HG03571 (cell line): ENCODE results near the gene MRAP.

Experiments used
- ATAC-seq: cut with Tn5 transposase; IDR thresholded peaks from one replicate; pipeline ENCODE4 v1.9.1; 2021; ENCODE audit not compliant: unreplicated experiment

MRAP gene

GRCh38 chr21:32321480-32321879 is 22.8 kb downstream of the MRAP start:
- ATAC-seq: no peak

GRCh38 chr21:32322103-32322502 is 23.4 kb downstream of the MRAP start:
- ATAC-seq: no peak

- no peak for ATAC-seq
These were observed 24.0 kb downstream of the MRAP start for GRCh38 chr21:32322676-32323075.

- no peak for ATAC-seq
These were observed 27.1 kb downstream of the MRAP start for GRCh38 chr21:32325706-32326105.

- ATAC-seq: no peak
These were observed 29.9 kb downstream of the MRAP start for GRCh38 chr21:32328595-32328994.

GRCh38 chr21:32329331-32329730 is 30.7 kb downstream of the MRAP start:
- ATAC-seq: no peak

- ATAC-seq: no peak
These were observed 31.1 kb downstream of the MRAP start for GRCh38 chr21:32329776-32330175.

DNA sequence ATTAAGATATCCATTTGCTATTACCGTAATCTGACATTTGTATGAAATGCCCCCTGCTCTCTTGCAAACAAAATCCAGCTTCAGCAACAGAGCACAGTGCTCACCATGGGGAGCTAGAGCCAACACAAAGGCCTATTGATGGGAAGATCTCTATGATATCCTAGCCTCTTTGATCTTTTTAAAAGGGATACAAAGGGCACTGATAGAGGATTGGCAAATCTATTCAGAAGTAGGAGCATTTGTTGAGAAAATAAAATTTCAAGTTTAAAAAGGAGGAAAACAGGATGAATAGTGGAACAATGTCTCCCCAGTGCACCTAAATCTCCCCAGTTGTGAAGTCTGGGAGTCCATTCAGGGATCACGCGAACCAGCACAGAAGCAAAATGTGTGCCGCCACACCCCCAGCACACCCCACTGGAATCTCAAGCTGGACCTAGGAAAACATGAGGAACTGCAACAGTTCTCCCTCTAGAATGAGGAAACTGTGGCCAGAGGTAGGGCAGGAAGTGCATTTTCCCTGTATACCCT is 32.2 kb downstream of the MRAP start:
- ATAC-seq: no peak

DNA sequence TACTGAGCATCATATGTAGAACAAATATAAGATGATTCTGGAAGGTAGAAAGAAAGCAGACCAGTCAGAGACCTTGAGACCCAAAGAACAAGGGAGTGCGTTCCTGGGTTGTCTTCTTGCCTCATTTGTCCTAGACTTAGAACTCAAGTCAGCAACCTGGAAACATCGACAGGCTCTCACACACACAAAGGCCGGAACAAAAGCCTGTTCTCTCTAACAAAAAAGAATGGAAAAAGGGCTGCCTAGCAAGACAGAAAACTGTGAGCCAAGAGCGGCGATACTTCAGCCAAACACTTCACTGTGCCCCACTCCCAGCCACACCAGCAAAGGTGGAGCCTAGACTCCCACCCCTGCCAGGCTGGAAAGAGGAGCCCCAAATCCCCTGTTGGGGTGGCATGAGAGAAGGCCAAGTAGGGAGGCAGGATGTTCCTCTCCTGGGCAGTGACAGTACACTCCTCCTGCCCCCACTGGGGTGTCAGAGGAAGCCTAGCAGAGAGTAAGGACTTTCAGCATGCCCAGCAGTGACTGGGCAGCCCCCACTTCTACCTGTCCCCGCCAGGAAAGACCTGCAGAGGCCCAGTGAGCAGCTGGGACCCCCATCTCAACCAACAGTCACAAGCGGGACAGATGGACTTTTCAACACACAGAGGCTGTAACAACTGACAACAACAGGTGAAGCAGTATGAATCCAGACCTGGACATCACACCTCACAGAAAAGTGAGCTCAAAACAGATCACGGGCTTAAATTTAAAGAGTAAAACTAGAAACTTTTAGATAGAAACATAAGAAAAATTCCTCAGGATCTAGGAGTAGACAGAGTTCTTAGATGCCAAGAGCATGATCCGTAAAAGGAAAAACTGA is 33.0 kb downstream of the MRAP start:
- ATAC-seq: no peak

- ATAC-seq: no peak
These were observed 33.9 kb downstream of the MRAP start for GRCh38 chr21:32332463-32332951.

- no peak for ATAC-seq
These were observed 35.5 kb downstream of the MRAP start for GRCh38 chr21:32333953-32334673.

- no peak for ATAC-seq
These were observed 36.4 kb downstream of the MRAP start for GRCh38 chr21:32334980-32335531.

GRCh38 chr21:32335601-32336575 is 37.2 kb downstream of the MRAP start:
- ATAC-seq: no peak

- ATAC-seq: no peak
These were observed 38.1 kb downstream of the MRAP start for GRCh38 chr21:32336711-32337110.

DNA sequence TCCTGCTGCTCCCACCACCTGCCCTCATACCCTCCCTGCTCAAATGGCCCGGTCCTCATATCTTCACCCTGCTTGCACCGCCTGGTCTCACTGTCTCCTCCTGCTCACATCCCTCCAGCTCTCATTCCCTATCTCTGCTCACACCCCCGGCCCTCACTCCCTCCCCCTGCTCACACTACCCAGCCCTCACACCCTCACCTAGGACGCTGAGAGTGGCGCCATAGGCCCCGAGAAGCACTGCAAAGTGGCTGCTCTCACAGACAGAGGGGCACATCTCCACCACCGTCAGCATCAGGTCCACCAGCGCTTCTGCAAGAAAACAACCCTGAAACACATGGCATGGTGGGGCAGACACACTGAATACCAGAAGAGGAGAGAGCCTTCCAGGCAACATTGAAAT is 38.6 kb downstream of the MRAP start:
- no peak for ATAC-seq

- no peak for ATAC-seq
These were observed 39.7 kb downstream of the MRAP start for GRCh38 chr21:32338209-32338921.

DNA sequence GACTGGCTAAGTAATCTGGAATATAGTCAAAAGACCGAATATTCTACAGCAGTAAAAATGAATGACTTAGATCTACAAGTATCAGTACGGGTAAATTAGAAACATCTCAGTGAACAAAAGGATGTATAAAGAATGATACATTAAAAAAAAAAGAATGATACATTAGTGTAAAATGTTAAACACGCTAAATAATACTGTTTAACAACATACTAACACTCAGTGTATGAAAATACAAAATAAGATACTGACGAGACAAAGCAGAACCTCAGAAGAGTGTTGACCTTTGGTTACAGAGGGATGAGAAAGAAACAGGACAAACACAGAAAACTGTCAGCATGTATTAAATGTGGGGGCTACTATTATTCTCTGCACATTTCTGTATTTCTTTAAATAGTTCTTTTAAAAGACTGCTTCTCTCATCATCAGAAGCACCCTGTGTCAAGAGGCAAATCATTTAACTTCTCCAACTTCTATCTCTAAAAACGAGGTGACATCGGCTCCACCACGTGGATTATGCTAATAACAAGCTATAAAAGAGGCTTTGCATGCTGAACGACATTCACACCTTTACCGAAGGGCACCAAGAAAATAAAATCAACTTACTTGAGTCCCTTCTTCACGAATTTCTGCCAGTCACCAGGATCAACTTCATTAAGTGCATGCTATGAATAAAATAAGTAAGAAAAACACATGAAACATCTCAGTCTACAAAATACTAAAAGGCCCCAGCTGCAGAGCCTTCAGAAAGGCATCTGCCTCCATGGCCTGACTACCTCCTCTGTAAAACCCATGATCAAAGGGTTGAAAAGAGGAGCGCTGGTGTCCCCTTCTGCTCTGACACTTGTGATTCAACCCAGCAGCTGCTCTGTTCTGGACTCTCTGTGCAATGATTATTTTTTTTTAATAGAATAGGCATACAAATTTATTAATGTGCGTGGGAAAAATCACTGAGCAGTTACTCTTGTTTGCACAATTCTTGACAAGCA is 42.5 kb downstream of the MRAP start:
- ATAC-seq: no peak

DNA sequence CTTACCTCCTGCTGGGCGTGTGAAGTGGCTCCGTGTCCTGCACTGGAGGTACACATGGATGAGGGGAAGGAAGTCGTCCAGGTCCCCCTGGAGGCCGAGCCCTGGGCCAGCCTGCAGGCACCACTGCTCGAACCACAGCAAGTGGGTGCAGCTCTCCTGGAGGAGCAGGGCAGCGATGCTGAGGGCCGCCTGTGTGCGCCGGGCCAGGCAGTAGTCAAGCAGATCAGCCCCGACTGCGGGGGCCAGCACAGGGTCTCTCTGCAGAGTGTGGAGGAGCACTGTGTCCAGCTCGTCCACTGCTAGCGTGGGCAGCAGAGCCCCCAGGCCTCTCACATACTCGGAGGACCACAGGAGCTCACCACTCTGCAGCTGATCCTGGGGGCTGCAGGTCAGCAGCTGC is 48.3 kb downstream of the MRAP start:
- no peak for ATAC-seq

GRCh38 chr21:32347351-32347750 is 48.7 kb downstream of the MRAP start:
- no peak for ATAC-seq
